ENCODE data around the gene FEM1A. TPM values are rescaled to one million over a fixed set of nuclear protein-coding genes. Genes with fewer than 3 reads are reported as not detected.

The FEM1A gene
- total and polyA plus RNA-seq, 2 of the 8 experiments (the other 6 are each of a cell fraction or from before 2014, with no cell fraction given), result 6.7 to 16.1 TPM

GRCh38 chr19:4823577-4823976, 32.0 kb downstream of the FEM1A start (continued):
- TF ChIP-seq PHF8 (conservative IDR thresholded peaks at IDR 0.05; ENCODE audit: low read depth, low read length) (no peak), BACH1 (IDR thresholded peaks at IDR 0.05; ENCODE audit: low read length) (no peak), SP1 (IDR thresholded peaks at IDR 0.05; ENCODE audit: low read depth, low read length) (no peak), JUN (IDR thresholded peaks at IDR 0.05; ENCODE audit: low read depth, low read length) (no peak), KDM4A (IDR thresholded peaks at IDR 0.05; ENCODE audit: low read depth, low read length, severe bottlenecking) (no peak)

Measured in H1 (cell line).